Suprapubic skin (tissue), 4 donors: ENCODE data around the gene LRMDA. TPM values are rescaled to one million over a fixed set of nuclear protein-coding genes. Genes with fewer than 3 reads are reported as not detected.

Experiments
- DNase-seq, 2 donors: peaks; one replicate each; pipeline ENCODE4 v3.0.0-alpha.2; 2019; ENCODE audit warnings: low spot score in 2 of 2
- H3K27ac ChIP-seq: fragments of 200-600 bp; sonication (generic); one replicate; pipeline ENCODE4 v1.5.1; 2019
- H3K27me3 ChIP-seq: fragments of 200-600 bp; sonication (generic); one replicate; pipeline ENCODE4 v1.5.1; 2019
- H3K36me3 ChIP-seq: fragments of 200-600 bp; sonication (generic); one replicate; pipeline ENCODE4 v1.5.1; 2019
- H3K4me1 ChIP-seq: fragments of 200-600 bp; sonication (generic); one replicate; pipeline ENCODE4 v1.5.1; 2019
- H3K4me3 ChIP-seq: fragments of 200-600 bp; sonication (generic); one replicate; pipeline ENCODE4 v1.5.1; 2019; ENCODE audit warnings: mild to moderate bottlenecking
- H3K9me3 ChIP-seq: fragments of 200-600 bp; sonication (generic); one replicate; pipeline ENCODE4 v1.5.1; 2019
- EP300 ChIP-seq: sonication (generic); formaldehyde crosslinking; IDR thresholded peaks from one replicate; pipeline ENCODE4 v1.6.1; 2017; ENCODE audit warnings: antibody characterized with exemption
- POLR2A ChIP-seq, 2 donors: fragments of 450-650 bp; IDR thresholded peaks; one replicate each; pipeline ENCODE4 v1.6.1; 2017; ENCODE audit warnings: antibody characterized with exemption in 2 of 2, mild to moderate bottlenecking in 2 of 2, moderate library complexity in 2 of 2
- POLR2AphosphoS5 ChIP-seq, 3 donors: sonication (generic); formaldehyde crosslinking; IDR thresholded peaks; one replicate each; pipeline ENCODE4 v1.6.1; 2017; ENCODE audit warnings: antibody characterized with exemption in 3 of 3
- WGBS: methylation state at CpG from one replicate; pipeline ENCODE4 v1.1.5; 2018; 5-methylcytosine and 5-hydroxymethylcytosine counted together
- total RNA-seq, 4 donors: library from RNA; depleted of rRNA; stranded (reverse); fragments of >200 nt; gene quantifications; one replicate each; pipeline ENCODE4 v1.1.0, GENCODE V29; 2016
- TF ChIP-seq, protein P1 (sequence below), 2 donors: fragments of 200-600 bp in 1 of 2; fragments of 450-650 bp in 1 of 2; sonication (generic) in 1 of 2; IDR thresholded peaks; one replicate each; pipeline ENCODE4 v1.5.1; 2016 to 2019; ENCODE audit warnings: antibody characterized with exemption in 2 of 2, mild to moderate bottlenecking in 1 of 2, moderate library complexity in 1 of 2

Gene LRMDA
- total RNA-seq, 4 donors from 2014 or later = 0.10 to 2.9 (median 1.9) TPM; not detected in 1

GRCh38 chr10:75793848-75794247 lies 362.4 kb downstream of the LRMDA start:
- Histone ChIP-seq H3K36me3 (no peaks in the 10 kb centered on the region), H3K4me1 (no peaks in the 10 kb centered on the region), H3K27me3 (no peaks in the 10 kb centered on the region), H3K4me3 (no peak overlapping the region), H3K9me3 (no peaks in the 10 kb centered on the region), H3K27ac (no peak overlapping the region)
- no peak for DNase-seq
- TF ChIP-seq POLR2A (IDR thresholded peaks at IDR 0.05) (no peak), EP300 (no peak), POLR2AphosphoS5 (IDR thresholded peaks at IDR 0.05) (no peak)
- TF ChIP-seq, protein P1, sequence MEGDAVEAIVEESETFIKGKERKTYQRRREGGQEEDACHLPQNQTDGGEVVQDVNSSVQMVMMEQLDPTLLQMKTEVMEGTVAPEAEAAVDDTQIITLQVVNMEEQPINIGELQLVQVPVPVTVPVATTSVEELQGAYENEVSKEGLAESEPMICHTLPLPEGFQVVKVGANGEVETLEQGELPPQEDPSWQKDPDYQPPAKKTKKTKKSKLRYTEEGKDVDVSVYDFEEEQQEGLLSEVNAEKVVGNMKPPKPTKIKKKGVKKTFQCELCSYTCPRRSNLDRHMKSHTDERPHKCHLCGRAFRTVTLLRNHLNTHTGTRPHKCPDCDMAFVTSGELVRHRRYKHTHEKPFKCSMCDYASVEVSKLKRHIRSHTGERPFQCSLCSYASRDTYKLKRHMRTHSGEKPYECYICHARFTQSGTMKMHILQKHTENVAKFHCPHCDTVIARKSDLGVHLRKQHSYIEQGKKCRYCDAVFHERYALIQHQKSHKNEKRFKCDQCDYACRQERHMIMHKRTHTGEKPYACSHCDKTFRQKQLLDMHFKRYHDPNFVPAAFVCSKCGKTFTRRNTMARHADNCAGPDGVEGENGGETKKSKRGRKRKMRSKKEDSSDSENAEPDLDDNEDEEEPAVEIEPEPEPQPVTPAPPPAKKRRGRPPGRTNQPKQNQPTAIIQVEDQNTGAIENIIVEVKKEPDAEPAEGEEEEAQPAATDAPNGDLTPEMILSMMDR (IDR thresholded peaks at IDR 0.05) = no peak
- WGBS = 74% methylated on average over 1 of the region's 1 CpG

DNA sequence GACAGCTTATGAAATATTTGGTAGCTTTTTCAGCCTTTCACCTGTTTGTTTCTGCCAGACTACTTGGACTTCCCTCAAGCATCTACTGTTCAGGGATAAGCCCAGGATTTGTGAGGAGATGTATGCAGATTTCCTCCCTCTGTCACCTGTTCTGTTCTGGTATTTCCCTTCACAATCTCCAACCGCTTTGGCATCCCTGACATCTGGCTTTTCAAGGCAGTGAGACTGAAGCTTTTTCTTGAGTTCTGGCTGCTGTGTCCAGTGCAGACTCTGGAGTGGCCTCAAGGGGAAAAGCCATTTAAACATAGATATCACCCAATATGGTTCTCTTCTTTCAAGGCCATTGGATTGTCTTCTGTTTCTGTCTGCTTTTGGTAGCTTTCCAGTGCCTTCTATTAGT lies 369.7 kb downstream of the LRMDA start:
- H3K9me3 ChIP-seq = no peaks in the 10 kb centered on the region
- no peaks in the 10 kb centered on the region for H3K36me3 ChIP-seq
- no peak overlapping the region for H3K27ac ChIP-seq
- no peak for DNase-seq
- no peaks in the 10 kb centered on the region for H3K4me1 ChIP-seq
- H3K4me3 ChIP-seq = no peak overlapping the region
- WGBS = 100% methylated on average over 1 of the region's 1 CpG
- no peaks in the 10 kb centered on the region for H3K27me3 ChIP-seq
- TF ChIP-seq EP300 (no peak), POLR2A (IDR thresholded peaks at IDR 0.05) (no peak), POLR2AphosphoS5 (IDR thresholded peaks at IDR 0.05) (no peak)
- TF ChIP-seq, protein P1 (IDR thresholded peaks at IDR 0.05) = no peak

DNA sequence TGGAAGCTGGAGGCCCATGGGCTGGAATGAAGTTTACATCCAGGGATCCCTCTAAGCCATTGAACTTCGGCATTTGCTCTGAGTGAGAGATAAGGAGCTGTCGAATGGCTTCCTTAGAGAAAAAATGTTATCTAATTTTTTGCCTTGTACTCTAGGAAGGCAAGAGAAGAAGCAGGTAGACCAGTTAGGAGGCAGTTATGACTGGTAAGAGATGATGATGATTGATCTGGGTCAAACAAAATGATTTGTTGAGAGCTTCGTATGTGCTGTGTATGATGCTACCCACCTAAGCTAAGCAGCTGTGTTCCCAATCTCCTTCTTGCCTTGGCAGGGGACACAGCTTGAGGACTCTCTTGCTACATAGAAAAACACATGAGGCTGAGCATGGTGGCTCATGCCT lies 370.2 kb downstream of the LRMDA start:
- no peak for DNase-seq
- Histone ChIP-seq H3K36me3 (no peaks in the 10 kb centered on the region), H3K9me3 (no peaks in the 10 kb centered on the region), H3K27ac (no peak overlapping the region), H3K27me3 (no peaks in the 10 kb centered on the region), H3K4me1 (no peaks in the 10 kb centered on the region), H3K4me3 (no peak overlapping the region)
- no peak for TF ChIP-seq POLR2A (IDR thresholded peaks at IDR 0.05)
- TF ChIP-seq, protein P1 (IDR thresholded peaks at IDR 0.05) = no peak
- TF ChIP-seq POLR2AphosphoS5 (IDR thresholded peaks at IDR 0.05) = no peak
- TF ChIP-seq EP300 = no peak
- 93% methylated on average over 3 of the region's 3 CpGs for WGBS

DNA sequence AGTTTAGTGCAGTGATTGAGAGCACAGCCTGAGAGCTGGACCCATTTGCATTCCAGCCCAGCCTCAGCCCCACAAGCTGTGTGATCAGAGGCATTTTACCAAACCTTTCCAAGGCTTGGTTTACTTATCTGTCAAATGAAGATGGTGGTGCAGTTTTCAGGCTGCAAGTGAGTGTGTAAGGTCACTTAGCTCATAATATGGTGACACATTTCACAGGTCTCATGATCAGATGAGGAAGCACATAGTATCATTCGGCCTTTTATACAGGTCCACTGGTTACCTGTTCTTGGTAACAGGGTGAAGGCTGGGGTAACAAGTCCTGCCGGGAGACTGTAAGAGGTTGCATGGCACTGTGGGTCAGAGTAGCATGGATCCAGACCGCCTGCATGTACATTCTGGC lies 371.7 kb downstream of the LRMDA start:
- Histone ChIP-seq H3K27me3 (no peaks in the 10 kb centered on the region), H3K27ac (no peak overlapping the region), H3K4me3 (no peak overlapping the region), H3K9me3 (no peaks in the 10 kb centered on the region), H3K36me3 (no peaks in the 10 kb centered on the region), H3K4me1 (no peaks in the 10 kb centered on the region)
- no peak for TF ChIP-seq POLR2AphosphoS5 (IDR thresholded peaks at IDR 0.05)
- no peak for TF ChIP-seq POLR2A (IDR thresholded peaks at IDR 0.05)
- TF ChIP-seq EP300 = no peak
- TF ChIP-seq, protein P1 (IDR thresholded peaks at IDR 0.05) = no peak
- DNase-seq = no peak
- WGBS = 96% methylated on average over 3 of the region's 3 CpGs

- 84% methylated on average over 14 of the region's 14 CpGs for WGBS
- TF ChIP-seq EP300 (no peak), POLR2A (IDR thresholded peaks at IDR 0.05) (no peak), POLR2AphosphoS5 (IDR thresholded peaks at IDR 0.05) (no peak)
- TF ChIP-seq, protein P1 (IDR thresholded peaks at IDR 0.05) = no peak
- DNase-seq = no peak
These were observed 372.6 kb downstream of the LRMDA start for GRCh38 chr10:75803816-75804552.

More at GRCh38 chr10:75803816-75804552, 372.6 kb downstream of the LRMDA start:
- Histone ChIP-seq H3K27me3 (no peaks in the 10 kb centered on the region), H3K4me1 (no peaks in the 10 kb centered on the region), H3K27ac (no peak overlapping the region), H3K9me3 (no peaks in the 10 kb centered on the region), H3K4me3 (no peak overlapping the region), H3K36me3 (no peaks in the 10 kb centered on the region)
